Brain pericyte (primary cell): ENCODE data around the gene CPEB4.

Experiments used
- DNase-seq: peaks from one replicate; pipeline ENCODE4 v3.0.0-alpha.2; 2012; ENCODE audit warnings: low read depth, low spot score

The CPEB4 gene

GRCh38 chr5:173884402-173885053, 3.6 kb upstream of the CPEB4 start:
- DNase-seq = no peak

GRCh38 chr5:173885054-173885443, 3.1 kb upstream of the CPEB4 start:
- no peak for DNase-seq

- DNase-seq = no peak
These were observed 2.6 kb upstream of the CPEB4 start for GRCh38 chr5:173885475-173886010.

- no peak for DNase-seq
These were observed 2.0 kb upstream of the CPEB4 start for GRCh38 chr5:173886150-173886549.

GRCh38 chr5:173888473-173889131, 453 bp downstream of the CPEB4 start:
- no peak for DNase-seq

GRCh38 chr5:173890195-173890991, 2.2 kb downstream of the CPEB4 start:
- DNase-seq = no peak

- no peak for DNase-seq
These were observed 3.4 kb downstream of the CPEB4 start for GRCh38 chr5:173891308-173892116.

- no peak for DNase-seq
These were observed 5.0 kb downstream of the CPEB4 start for GRCh38 chr5:173893192-173893561.

- DNase-seq = no peak
These were observed 7.4 kb downstream of the CPEB4 start for GRCh38 chr5:173895401-173896165.

GRCh38 chr5:173896631-173897030, 8.5 kb downstream of the CPEB4 start:
- DNase-seq = no peak

GRCh38 chr5:173901705-173902104, 13.6 kb downstream of the CPEB4 start:
- no peak for DNase-seq

- no peak for DNase-seq
These were observed 14.2 kb downstream of the CPEB4 start for GRCh38 chr5:173902334-173902733.

- no peak for DNase-seq
These were observed 14.6 kb downstream of the CPEB4 start for GRCh38 chr5:173902743-173903142.

GRCh38 chr5:173903396-173904140, 15.4 kb downstream of the CPEB4 start:
- no peak for DNase-seq

- DNase-seq = no peak
These were observed 16.0 kb downstream of the CPEB4 start for GRCh38 chr5:173904151-173904550.

- DNase-seq = no peak
These were observed 19.1 kb downstream of the CPEB4 start for GRCh38 chr5:173907284-173907683.

- no peak for DNase-seq
These were observed 19.7 kb downstream of the CPEB4 start for GRCh38 chr5:173907686-173908371.

- DNase-seq = no peak
These were observed 21.1 kb downstream of the CPEB4 start for GRCh38 chr5:173909199-173909598.

GRCh38 chr5:173910215-173910614, 22.1 kb downstream of the CPEB4 start:
- DNase-seq = no peak

- DNase-seq = no peak
These were observed 23.5 kb downstream of the CPEB4 start for GRCh38 chr5:173911623-173912022.
